Measurements from ENCODE around the gene HCN2. TPM values are rescaled to one million over a fixed set of nuclear protein-coding genes. Genes with fewer than 3 reads are reported as not detected.

The HCN2 gene
- total and polyA plus RNA-seq, 2 of the 13 experiments (the other 11 are each of a cell fraction or from before 2014, with no cell fraction given), result 0.01 TPM; not detected in 1

DNA sequence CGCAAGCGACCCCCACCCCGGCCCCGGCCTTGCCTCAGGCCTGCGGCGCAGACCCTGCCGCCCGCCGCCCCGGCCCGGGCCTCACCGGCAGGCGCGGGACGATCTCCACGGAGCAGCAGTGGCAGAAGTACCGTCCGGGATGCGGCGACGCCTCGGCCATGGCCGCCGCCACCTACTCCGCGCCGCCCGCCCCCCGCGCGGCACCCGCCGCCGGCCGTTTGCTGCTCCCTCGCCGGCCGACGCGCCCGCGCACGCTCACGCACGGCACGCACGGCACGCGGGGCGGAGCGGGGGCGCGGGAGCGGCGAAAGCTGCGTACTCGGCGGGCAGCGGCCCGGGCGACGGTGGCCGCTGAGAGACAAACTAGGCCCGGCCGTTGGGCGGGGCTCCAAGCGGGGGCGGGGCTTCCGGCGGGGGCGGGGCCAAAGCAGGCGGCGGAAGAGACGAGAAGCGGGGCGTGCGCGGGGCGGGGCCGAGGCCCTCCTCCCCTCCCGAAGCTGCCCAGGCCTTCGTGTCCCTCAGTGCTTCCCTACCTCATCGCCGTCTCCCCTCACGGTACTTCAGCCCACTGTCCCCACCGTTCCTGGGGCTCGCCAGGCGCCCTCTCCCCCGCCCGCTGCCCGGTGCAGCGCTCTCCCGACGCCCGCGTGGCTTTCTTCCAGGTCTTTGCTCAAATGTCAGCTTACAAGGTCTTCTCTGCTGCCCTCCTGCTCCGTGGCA lies 73.4 kb downstream of the HCN2 start, which contains the start of gene RNF126 (continued):
- TF ChIP-seq, protein P1, sequence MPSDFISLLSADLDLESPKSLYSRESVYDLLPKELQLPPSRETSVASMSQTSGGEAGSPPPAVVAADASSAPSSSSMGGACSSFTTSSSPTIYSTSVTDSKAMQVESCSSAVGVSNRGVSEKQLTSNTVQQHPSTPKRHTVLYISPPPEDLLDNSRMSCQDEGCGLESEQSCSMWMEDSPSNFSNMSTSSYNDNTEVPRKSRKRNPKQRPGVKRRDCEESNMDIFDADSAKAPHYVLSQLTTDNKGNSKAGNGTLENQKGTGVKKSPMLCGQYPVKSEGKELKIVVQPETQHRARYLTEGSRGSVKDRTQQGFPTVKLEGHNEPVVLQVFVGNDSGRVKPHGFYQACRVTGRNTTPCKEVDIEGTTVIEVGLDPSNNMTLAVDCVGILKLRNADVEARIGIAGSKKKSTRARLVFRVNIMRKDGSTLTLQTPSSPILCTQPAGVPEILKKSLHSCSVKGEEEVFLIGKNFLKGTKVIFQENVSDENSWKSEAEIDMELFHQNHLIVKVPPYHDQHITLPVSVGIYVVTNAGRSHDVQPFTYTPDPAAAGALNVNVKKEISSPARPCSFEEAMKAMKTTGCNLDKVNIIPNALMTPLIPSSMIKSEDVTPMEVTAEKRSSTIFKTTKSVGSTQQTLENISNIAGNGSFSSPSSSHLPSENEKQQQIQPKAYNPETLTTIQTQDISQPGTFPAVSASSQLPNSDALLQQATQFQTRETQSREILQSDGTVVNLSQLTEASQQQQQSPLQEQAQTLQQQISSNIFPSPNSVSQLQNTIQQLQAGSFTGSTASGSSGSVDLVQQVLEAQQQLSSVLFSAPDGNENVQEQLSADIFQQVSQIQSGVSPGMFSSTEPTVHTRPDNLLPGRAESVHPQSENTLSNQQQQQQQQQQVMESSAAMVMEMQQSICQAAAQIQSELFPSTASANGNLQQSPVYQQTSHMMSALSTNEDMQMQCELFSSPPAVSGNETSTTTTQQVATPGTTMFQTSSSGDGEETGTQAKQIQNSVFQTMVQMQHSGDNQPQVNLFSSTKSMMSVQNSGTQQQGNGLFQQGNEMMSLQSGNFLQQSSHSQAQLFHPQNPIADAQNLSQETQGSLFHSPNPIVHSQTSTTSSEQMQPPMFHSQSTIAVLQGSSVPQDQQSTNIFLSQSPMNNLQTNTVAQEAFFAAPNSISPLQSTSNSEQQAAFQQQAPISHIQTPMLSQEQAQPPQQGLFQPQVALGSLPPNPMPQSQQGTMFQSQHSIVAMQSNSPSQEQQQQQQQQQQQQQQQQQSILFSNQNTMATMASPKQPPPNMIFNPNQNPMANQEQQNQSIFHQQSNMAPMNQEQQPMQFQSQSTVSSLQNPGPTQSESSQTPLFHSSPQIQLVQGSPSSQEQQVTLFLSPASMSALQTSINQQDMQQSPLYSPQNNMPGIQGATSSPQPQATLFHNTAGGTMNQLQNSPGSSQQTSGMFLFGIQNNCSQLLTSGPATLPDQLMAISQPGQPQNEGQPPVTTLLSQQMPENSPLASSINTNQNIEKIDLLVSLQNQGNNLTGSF (CRISPR knock-in tag; IDR thresholded peaks at IDR 0.05), result no peak
- TF ChIP-seq, protein P2, sequence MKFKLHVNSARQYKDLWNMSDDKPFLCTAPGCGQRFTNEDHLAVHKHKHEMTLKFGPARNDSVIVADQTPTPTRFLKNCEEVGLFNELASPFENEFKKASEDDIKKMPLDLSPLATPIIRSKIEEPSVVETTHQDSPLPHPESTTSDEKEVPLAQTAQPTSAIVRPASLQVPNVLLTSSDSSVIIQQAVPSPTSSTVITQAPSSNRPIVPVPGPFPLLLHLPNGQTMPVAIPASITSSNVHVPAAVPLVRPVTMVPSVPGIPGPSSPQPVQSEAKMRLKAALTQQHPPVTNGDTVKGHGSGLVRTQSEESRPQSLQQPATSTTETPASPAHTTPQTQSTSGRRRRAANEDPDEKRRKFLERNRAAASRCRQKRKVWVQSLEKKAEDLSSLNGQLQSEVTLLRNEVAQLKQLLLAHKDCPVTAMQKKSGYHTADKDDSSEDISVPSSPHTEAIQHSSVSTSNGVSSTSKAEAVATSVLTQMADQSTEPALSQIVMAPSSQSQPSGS (CRISPR knock-in tag; IDR thresholded peaks at IDR 0.05), result peak; percentile 47; the same call in 1 of the 2 replicates
- 0 out of 2 replicates have a peak, but pooled peaks have one; percentile 31 for TF ChIP-seq ZMYM3 (CRISPR knock-in tag; IDR thresholded peaks at IDR 0.05)
- peak; percentile 47; the same call in 1 of the 2 replicates for TF ChIP-seq PHF8 (CRISPR knock-in tag; IDR thresholded peaks at IDR 0.05)
- TF ChIP-seq HNRNPLL (IDR thresholded peaks at IDR 0.05; ENCODE audit: low read depth, low read length, poor library complexity, severe bottlenecking), result peak; percentile 88
- peak; percentile 71 for TF ChIP-seq ZNF501 (CRISPR knock-in tag; IDR thresholded peaks at IDR 0.05)
- no peak for TF ChIP-seq CHD2 (IDR thresholded peaks at IDR 0.05; ENCODE audit: low read depth, low read length)
- 0 out of 2 replicates have a peak, but pooled peaks have one; percentile 20 for TF ChIP-seq POGZ (CRISPR knock-in tag; IDR thresholded peaks at IDR 0.05)
- TF ChIP-seq ZNF547 (CRISPR knock-in tag; IDR thresholded peaks at IDR 0.05), result no peak; the same call in 1 of the 2 replicates
- TF ChIP-seq ZNF616 (CRISPR knock-in tag; IDR thresholded peaks at IDR 0.05; ENCODE audit: low read depth), result no peak
- no peak; the same call in 1 of the 2 replicates for TF ChIP-seq PHF20 (CRISPR knock-in tag; IDR thresholded peaks at IDR 0.05)
- TF ChIP-seq POLR2A (IDR thresholded peaks at IDR 0.05; ENCODE audit: insufficient read depth in 1 of 2, low read depth in 2 of 2, low read length in 2 of 2), result peak; percentile 72 to 78
- TF ChIP-seq SCMH1 (CRISPR knock-in tag; IDR thresholded peaks at IDR 0.05; ENCODE audit: borderline replicate concordance), result no peak
- TF ChIP-seq, protein P3, sequence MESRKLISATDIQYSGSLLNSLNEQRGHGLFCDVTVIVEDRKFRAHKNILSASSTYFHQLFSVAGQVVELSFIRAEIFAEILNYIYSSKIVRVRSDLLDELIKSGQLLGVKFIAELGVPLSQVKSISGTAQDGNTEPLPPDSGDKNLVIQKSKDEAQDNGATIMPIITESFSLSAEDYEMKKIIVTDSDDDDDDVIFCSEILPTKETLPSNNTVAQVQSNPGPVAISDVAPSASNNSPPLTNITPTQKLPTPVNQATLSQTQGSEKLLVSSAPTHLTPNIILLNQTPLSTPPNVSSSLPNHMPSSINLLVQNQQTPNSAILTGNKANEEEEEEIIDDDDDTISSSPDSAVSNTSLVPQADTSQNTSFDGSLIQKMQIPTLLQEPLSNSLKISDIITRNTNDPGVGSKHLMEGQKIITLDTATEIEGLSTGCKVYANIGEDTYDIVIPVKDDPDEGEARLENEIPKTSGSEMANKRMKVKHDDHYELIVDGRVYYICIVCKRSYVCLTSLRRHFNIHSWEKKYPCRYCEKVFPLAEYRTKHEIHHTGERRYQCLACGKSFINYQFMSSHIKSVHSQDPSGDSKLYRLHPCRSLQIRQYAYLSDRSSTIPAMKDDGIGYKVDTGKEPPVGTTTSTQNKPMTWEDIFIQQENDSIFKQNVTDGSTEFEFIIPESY (CRISPR knock-in tag; IDR thresholded peaks at IDR 0.05), result peak; percentile 70; the same call in 1 of the 2 replicates
- TF ChIP-seq SAP130 (CRISPR knock-in tag; IDR thresholded peaks at IDR 0.05; ENCODE audit: low read depth), result peak; percentile 84
- peak; percentile 25; the same call in 1 of the 2 replicates for TF ChIP-seq ZNF335 (CRISPR knock-in tag; IDR thresholded peaks at IDR 0.05)
- 0 out of 2 replicates have a peak, but pooled peaks have one; percentile 54 for TF ChIP-seq ZSCAN30 (CRISPR knock-in tag; IDR thresholded peaks at IDR 0.05)
- no peak for TF ChIP-seq MIXL1 (CRISPR knock-in tag; IDR thresholded peaks at IDR 0.05)
- peak; percentile 44; the same call in 1 of the 2 replicates for TF ChIP-seq KAT8 (CRISPR knock-in tag; IDR thresholded peaks at IDR 0.05)
- TF ChIP-seq SPEN (CRISPR knock-in tag; IDR thresholded peaks at IDR 0.05; ENCODE audit: low read depth), result peak; percentile 91
- TF ChIP-seq, protein P4, sequence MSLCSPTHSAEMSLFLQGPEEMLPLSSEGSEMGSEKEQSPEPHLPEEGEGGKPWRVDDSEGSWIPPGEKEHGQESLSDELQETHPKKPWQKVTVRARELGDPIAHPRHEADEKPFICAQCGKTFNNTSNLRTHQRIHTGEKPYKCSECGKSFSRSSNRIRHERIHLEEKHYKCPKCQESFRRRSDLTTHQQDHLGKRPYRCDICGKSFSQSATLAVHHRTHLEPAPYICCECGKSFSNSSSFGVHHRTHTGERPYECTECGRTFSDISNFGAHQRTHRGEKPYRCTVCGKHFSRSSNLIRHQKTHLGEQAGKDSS (CRISPR knock-in tag; IDR thresholded peaks at IDR 0.05; ENCODE audit: borderline replicate concordance, low read depth), result peak; percentile 11; the same call in 1 of the 2 replicates

Measured in HepG2 (cell line).